ENCODE results near the gene ZNF467. TPM values are rescaled to one million over a fixed set of nuclear protein-coding genes. Genes with fewer than 3 reads are reported as not detected.

The ZNF467 gene
- total and polyA plus RNA-seq, 2 donors (not counting 3 experiments of a cell fraction or from before 2014, with no cell fraction given) = 4.2 to 8.9 TPM

DNA sequence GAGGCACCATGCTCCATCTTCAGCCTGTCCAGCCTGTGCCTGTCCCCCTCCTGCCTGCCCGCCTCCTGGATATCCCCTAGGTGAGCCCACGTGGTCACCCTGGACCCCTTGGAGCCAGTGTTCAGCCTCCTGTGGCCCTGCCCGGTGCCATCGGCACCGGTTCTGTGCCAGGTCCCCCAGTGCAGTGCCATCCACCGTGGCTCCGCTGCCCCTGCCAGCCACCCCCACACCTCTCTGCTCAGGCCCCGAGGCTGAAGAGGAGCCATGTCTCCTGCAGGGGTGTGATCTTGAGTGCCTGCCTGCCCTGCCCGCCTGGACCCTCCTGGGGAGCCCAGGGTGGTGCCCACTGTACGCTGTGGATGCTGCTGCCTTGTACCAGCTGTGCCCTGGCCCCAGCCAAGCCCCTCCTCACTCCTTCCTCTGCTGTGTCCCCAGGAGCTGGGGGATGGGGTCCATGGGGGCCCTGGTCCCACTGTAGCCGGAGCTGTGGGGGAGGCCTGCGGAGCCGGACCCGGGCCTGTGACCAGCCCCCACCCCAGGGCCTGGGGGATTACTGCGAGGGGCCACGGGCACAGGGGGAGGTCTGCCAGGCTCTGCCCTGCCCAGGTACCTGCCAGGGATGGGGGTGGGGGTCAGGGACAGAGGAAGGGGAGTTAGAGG, 38.6 kb upstream of the ZNF467 start:
- Histone ChIP-seq H3K4me2 (ENCODE audit: insufficient read depth, low read length) (no peak overlapping the region), H4K20me1 (replicated peaks; ENCODE audit: control insufficient read depth, extremely low read depth, insufficient read depth, low read length) (no peaks in the 10 kb centered on the region), H3K27ac (ENCODE audit: insufficient read depth, low read depth, low read length) (no peak overlapping the region), H3K9me3 (replicated peaks; ENCODE audit: control insufficient read depth, insufficient read depth, low read length) (no peaks in the 10 kb centered on the region), H3K36me3 (ENCODE audit: control insufficient read depth in 2 of 2, extremely low read depth in 1 of 2, insufficient read depth in 2 of 2, low read length in 2 of 2) (no peaks in the 10 kb centered on the region), H3K27me3 (ENCODE audit: control insufficient read depth in 2 of 2, insufficient read depth in 2 of 2, low read length in 2 of 2) (no peaks in the 10 kb centered on the region), H2AFZ (ENCODE audit: low read depth, low read length) (no peak overlapping the region), H3K9ac (replicated peaks; ENCODE audit: extremely low read depth, insufficient read depth, low read length) (no peak overlapping the region), H3K9me1 (replicated peaks; ENCODE audit: control insufficient read depth, extremely low read depth, insufficient read depth, low read length) (no peaks in the 10 kb centered on the region), H3K79me2 (ENCODE audit: control insufficient read depth, insufficient read depth, low read length) (no peaks in the 10 kb centered on the region), H3K4me3 (replicated peaks in 1 of 3; ENCODE audit: insufficient read depth in 1 of 3, low read depth in 1 of 3, low read length in 3 of 3) (no peak overlapping the region), H3K4me1 (ENCODE audit: control insufficient read depth, extremely low read depth, insufficient read depth, low read length) (no peaks in the 10 kb centered on the region)
- DNase-seq (ENCODE audit: low read depth, low spot score) (no peak), FAIRE-seq (no peak)
- BruUV-seq (replicated peaks) = no TSS peak
- intact Hi-C loops (cut with micrococcal nuclease) (no loop called here), dilution Hi-C loops (cut with MboI; ENCODE audit: extremely low pct_ligation_motif_present, low sequenced_read_pairs) (no loop called here)
- ChIA-PET POLR2A (no interaction called here), CTCF (no interaction called here)
- TF ChIP-seq POLR2AphosphoS5 (IDR thresholded peaks at IDR 0.05; ENCODE audit: insufficient read depth, low read depth, low read length) (no peak), FOS (IDR thresholded peaks at IDR 0.05; ENCODE audit: borderline replicate concordance, insufficient read depth, low read length) (no peak), EZH2 (IDR thresholded peaks at IDR 0.05; ENCODE audit: borderline replicate concordance, low read depth, low read length, severe bottlenecking) (no peak), MYC (IDR thresholded peaks at IDR 0.05; ENCODE audit: low read depth, low read length) (no peak), POLR2A (IDR thresholded peaks at IDR 0.05; ENCODE audit: low read depth, low read length) (no peak), JUN (IDR thresholded peaks at IDR 0.05; ENCODE audit: borderline replicate concordance, insufficient read depth, insufficient read length, low read depth) (no peak), GATA2 (IDR thresholded peaks at IDR 0.05; ENCODE audit: insufficient read depth, insufficient read length, low read depth, low read length) (no peak)
- TF ChIP-seq, protein P1, sequence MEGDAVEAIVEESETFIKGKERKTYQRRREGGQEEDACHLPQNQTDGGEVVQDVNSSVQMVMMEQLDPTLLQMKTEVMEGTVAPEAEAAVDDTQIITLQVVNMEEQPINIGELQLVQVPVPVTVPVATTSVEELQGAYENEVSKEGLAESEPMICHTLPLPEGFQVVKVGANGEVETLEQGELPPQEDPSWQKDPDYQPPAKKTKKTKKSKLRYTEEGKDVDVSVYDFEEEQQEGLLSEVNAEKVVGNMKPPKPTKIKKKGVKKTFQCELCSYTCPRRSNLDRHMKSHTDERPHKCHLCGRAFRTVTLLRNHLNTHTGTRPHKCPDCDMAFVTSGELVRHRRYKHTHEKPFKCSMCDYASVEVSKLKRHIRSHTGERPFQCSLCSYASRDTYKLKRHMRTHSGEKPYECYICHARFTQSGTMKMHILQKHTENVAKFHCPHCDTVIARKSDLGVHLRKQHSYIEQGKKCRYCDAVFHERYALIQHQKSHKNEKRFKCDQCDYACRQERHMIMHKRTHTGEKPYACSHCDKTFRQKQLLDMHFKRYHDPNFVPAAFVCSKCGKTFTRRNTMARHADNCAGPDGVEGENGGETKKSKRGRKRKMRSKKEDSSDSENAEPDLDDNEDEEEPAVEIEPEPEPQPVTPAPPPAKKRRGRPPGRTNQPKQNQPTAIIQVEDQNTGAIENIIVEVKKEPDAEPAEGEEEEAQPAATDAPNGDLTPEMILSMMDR (IDR thresholded peaks at IDR 0.05; ENCODE audit: extremely low read depth in 1 of 2, insufficient read depth in 1 of 2, low read depth in 1 of 2, low read length in 2 of 2) = no peak
- TF ChIP-seq, protein P2, sequence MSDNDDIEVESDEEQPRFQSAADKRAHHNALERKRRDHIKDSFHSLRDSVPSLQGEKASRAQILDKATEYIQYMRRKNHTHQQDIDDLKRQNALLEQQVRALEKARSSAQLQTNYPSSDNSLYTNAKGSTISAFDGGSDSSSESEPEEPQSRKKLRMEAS (IDR thresholded peaks at IDR 0.05; ENCODE audit: insufficient read depth, insufficient read length) = no peak

Data from endothelial cell of umbilical vein (primary cell).